NCI-H1092 treated with DMSO at 0.1 percent for 48 hours (cell line): ENCODE measurements around the gene ZNF865.

Source experiments
- DNase-seq: peaks from one replicate; lab custom pipeline; 2025; lab: John Stamatoyannopoulos, UW

Gene ZNF865

GRCh38 chr19:55605207-55605636 is 225 bp upstream of the ZNF865 start:
- DNase-seq, result peak; percentile 91

GRCh38 chr19:55606471-55606787 is 982 bp downstream of the ZNF865 start:
- no peak for DNase-seq

- no peak for DNase-seq
Measured at GRCh38 chr19:55606817-55607216, 1.4 kb downstream of the ZNF865 start.

- DNase-seq, result no peak
Measured at GRCh38 chr19:55609326-55609725, 3.9 kb downstream of the ZNF865 start.

- DNase-seq, result no peak
Measured at GRCh38 chr19:55611300-55611982, 6.0 kb downstream of the ZNF865 start.

GRCh38 chr19:55611983-55612645 is 6.7 kb downstream of the ZNF865 start:
- no peak for DNase-seq

- no peak for DNase-seq
Measured at GRCh38 chr19:55613396-55613795, 7.9 kb downstream of the ZNF865 start.

- no peak for DNase-seq
Measured at GRCh38 chr19:55613930-55614710, 8.7 kb downstream of the ZNF865 start.

- DNase-seq, result no peak
Measured at GRCh38 chr19:55614711-55615542, 9.5 kb downstream of the ZNF865 start.

GRCh38 chr19:55615543-55616394 is 10.3 kb downstream of the ZNF865 start:
- no peak for DNase-seq

GRCh38 chr19:55616395-55616875 is 11.0 kb downstream of the ZNF865 start:
- no peak for DNase-seq

GRCh38 chr19:55617426-55617825 is 12.0 kb downstream of the ZNF865 start:
- DNase-seq, result no peak

GRCh38 chr19:55618426-55618825 is 13.0 kb downstream of the ZNF865 start:
- no peak for DNase-seq

- DNase-seq, result no peak
Measured at GRCh38 chr19:55619286-55619685, 13.8 kb downstream of the ZNF865 start.

GRCh38 chr19:55620410-55621204 is 15.2 kb downstream of the ZNF865 start:
- no peak for DNase-seq

GRCh38 chr19:55621205-55621672 is 15.8 kb downstream of the ZNF865 start:
- DNase-seq, result no peak

GRCh38 chr19:55621673-55622231 is 16.3 kb downstream of the ZNF865 start:
- DNase-seq, result no peak

GRCh38 chr19:55622242-55622969 is 17.0 kb downstream of the ZNF865 start:
- DNase-seq, result no peak

- DNase-seq, result no peak
Measured at GRCh38 chr19:55623130-55623529, 17.7 kb downstream of the ZNF865 start.
